GM19238 (cell line): ENCODE results near the gene UTP4.

Source experiments
- DNase-seq: peaks from one replicate; pipeline ENCODE4 v3.0.0; 2011; ENCODE audit warnings: low spot score; ENCODE audit not compliant: insufficient read length

UTP4 gene

DNA sequence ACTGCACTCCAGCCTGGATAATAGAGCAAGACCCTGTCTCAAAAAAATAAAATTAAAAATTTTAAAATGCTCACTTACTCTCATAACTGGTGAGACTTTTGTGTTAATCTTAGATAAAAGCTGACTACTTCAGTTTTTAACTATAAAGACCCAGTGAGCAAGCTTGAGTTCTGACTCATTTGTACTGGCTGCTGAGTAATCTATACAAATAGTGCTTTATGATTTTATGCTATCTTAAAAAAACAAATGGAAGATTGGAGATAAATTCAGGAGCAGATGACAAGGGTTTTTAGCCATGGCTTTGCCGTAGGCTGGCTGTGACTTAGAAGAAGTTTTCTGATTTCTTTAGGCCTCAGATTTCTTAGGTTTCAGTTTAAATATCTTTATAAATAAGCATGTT, 85.0 kb downstream of the UTP4 start:
- no peak for DNase-seq
